Ovary (tissue), 9 donors: Measurements from ENCODE around the gene BLOC1S1. TPM values are rescaled to one million over a fixed set of nuclear protein-coding genes. Genes with fewer than 3 reads are reported as not detected.
"Not testable (repeated sequence)": the region's sequence is repeated elsewhere in the genome, so short reads cannot be mapped to it uniquely, and the experiment has no call there.

Experiments
- DNase-seq, 5 donors: peaks; one replicate each; pipeline ENCODE4 v3.0.0-alpha.2; 2019 to 2020
- H3K27ac ChIP-seq, 2 donors: fragments of 200-600 bp; one replicate each; pipeline versions ENCODE4 v1.5.1 to v1.8.0; 2019 to 2022
- H3K27me3 ChIP-seq: fragments of 200-600 bp; one replicate; pipeline ENCODE4 v1.8.0; 2022
- H3K36me3 ChIP-seq: fragments of 200-600 bp; sonication (generic); one replicate; pipeline ENCODE4 v1.5.1; 2019
- H3K4me1 ChIP-seq: one replicate; pipeline ENCODE4 v1.8.1; 2013; ENCODE audit warnings: mild to moderate bottlenecking, moderate library complexity; ENCODE audit not compliant: insufficient read depth
- H3K4me3 ChIP-seq: fragments of 200-600 bp; sonication (generic); one replicate; pipeline ENCODE4 v1.5.1; 2017
- H3K9me3 ChIP-seq, 2 donors: fragments of 200-600 bp in 1 of 2; sonication (generic) in 1 of 2; one replicate each; pipeline versions ENCODE4 v1.5.1 to v1.8.1; 2013 to 2019; ENCODE audit warnings: mild to moderate bottlenecking in 1 of 2, moderate library complexity in 1 of 2
- CTCF ChIP-seq, 3 donors: fragments of 450-650 bp in 2 of 3; fragments of 200-600 bp in 1 of 3; IDR thresholded peaks; one replicate each; pipeline versions ENCODE4 v1.5.1 to v1.8.0; 2016 to 2022; ENCODE audit warnings: antibody characterized with exemption in 3 of 3, mild to moderate bottlenecking in 1 of 3
- EP300 ChIP-seq: sonication (generic); formaldehyde crosslinking; IDR thresholded peaks from one replicate; pipeline ENCODE4 v1.6.1; 2017; ENCODE audit warnings: antibody characterized with exemption
- POLR2A ChIP-seq: fragments of 450-650 bp; IDR thresholded peaks from one replicate; pipeline ENCODE4 v1.6.1; 2017; ENCODE audit warnings: antibody characterized with exemption, mild to moderate bottlenecking, moderate library complexity
- WGBS, 3 donors: extraction: QIAGEN DNeasy Blood & Tissue Kit in 1 of 3; methylation state at CpG; one replicate each; pipeline versions ENCODE4 v1.1.5 to v1.1.7; 2013 to 2017; 5-methylcytosine and 5-hydroxymethylcytosine counted together
- intact Hi-C, 4 donors: fragments of 100-400 bp; cut with DNase I; formaldehyde crosslinking; loops; one replicate each; pipeline versions ENCODE4 v1.11.0 to v1.15.1; 2022 to 2023
- polyA plus RNA-seq, 2 donors: library from polyadenylated mRNA; stranded (reverse); fragments of 200-250 nt in 1 of 2; fragments of 350-450 nt in 1 of 2; fragmentation: Illumina TruSeq in 1 of 2; extraction: RNeasy Lipid Tissue Mini Kit (QIAGEN cat#74804) in 1 of 2; gene quantifications; one replicate each; pipeline ENCODE4 v1.2.3, GENCODE V29; 2013 to 2014
- total RNA-seq, 7 donors: library from RNA; depleted of rRNA in 2 of 7; stranded (reverse); fragments of >200 nt in 2 of 7; fragmentation: NEBNext Ultra II Directional in 3 of 7; extraction: Animal tissue kit (Norgen Biotek cat#: 25700) in 3 of 7; gene quantifications; one replicate each; pipeline versions ENCODE4 v1.1.0 to v1.2.4, GENCODE V29; 2016 to 2023
- donor health status: DM: no; HTN: no; CAD: no; lungs with moderate emphysema.
- donor health status: DM: no; HTN: no; CAD: no.
- donor health status: Bipolar disorder and iron deficiency.
- donor health status: DM: yes; HTN: yes; CAD: no.
- donor health status: DM: no; HTN: no; CAD: no.
- donor health status: DM: yes; HTN: yes; CAD: no.

Gene BLOC1S1
- total and polyA plus RNA-seq, 9 donors, result 96.0 to 214 (median 120) TPM

- Histone ChIP-seq H3K4me1 (no peaks in the 10 kb centered on the region), H3K4me3 (no peak overlapping the region), H3K27me3 (no peaks in the 10 kb centered on the region), H3K9me3 (no peaks in the 10 kb centered on the region), H3K27ac (no peak overlapping the region), H3K36me3 (no peaks in the 10 kb centered on the region)
- WGBS, 3 donors, result 64 to 68% (median 68%) methylated on average over 2 of the region's 2 CpGs
- intact Hi-C loops, result loop anchor here in 1 of 4 donors (10.0 kb wide), 1 partner anchor 57 kb away; the partner anchor contains the start of genes ORMDL2 and SARNP
- DNase-seq, result no peak
- TF ChIP-seq CTCF (IDR thresholded peaks at IDR 0.05), result no peak
Measured at GRCh38 chr12:55757701-55758100, 41.9 kb downstream of the BLOC1S1 start.

- not testable (repeated sequence) for H3K27ac ChIP-seq, DNase-seq, H3K27me3 ChIP-seq, H3K36me3 ChIP-seq, H3K9me3 ChIP-seq, H3K4me3 ChIP-seq, H3K4me1 ChIP-seq
- intact Hi-C loops, result loop anchor here in 1 of 4 donors (10.0 kb wide), 1 partner anchor 56 kb away; the partner anchor contains the start of genes ORMDL2 and SARNP
- 96 to 100% (median 97%) methylated on average over 4 of the region's 4 CpGs for WGBS, 3 donors
Measured at GRCh38 chr12:55758575-55758974, 42.7 kb downstream of the BLOC1S1 start.

DNA sequence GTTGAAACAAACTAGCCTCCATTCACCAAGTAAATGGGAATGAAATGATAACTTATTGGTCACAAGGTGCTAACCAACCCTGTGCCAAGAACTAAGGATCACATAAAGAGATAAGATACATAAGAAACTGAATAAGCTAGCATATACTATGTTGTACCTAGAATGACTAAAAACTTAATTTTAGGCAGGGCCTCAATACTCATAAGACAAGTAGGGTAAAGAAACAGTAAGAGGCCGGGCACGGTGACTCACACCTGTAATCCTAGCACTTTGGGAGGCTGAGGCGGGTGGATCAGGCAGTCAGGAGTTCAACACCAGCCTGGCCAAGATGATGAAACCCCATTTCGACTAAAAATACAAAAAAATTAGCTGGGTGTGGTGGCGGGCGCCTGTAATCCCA lies 44.8 kb downstream of the BLOC1S1 start:
- no peaks in the 10 kb centered on the region for H3K4me1 ChIP-seq
- no peak for DNase-seq
- TF ChIP-seq POLR2A (no peak), CTCF (IDR thresholded peaks at IDR 0.05) (no peak), EP300 (no peak)
- no peaks in the 10 kb centered on the region for H3K27me3 ChIP-seq
- H3K4me3 ChIP-seq, result no peak overlapping the region
- intact Hi-C loops, result no loop called here
- no peaks in the 10 kb centered on the region for H3K36me3 ChIP-seq
- H3K9me3 ChIP-seq, result no peaks in the 10 kb centered on the region
- 93 to 97% (median 95%) methylated on average over 6 of the region's 6 CpGs for WGBS, 3 donors
- no peak overlapping the region for H3K27ac ChIP-seq

- Histone ChIP-seq H3K27me3 (no peaks in the 10 kb centered on the region), H3K27ac (no peak overlapping the region), H3K4me3 (no peak overlapping the region), H3K36me3 (no peaks in the 10 kb centered on the region), H3K4me1 (no peaks in the 10 kb centered on the region), H3K9me3 (no peaks in the 10 kb centered on the region)
- no peak for DNase-seq
- intact Hi-C loops, result no loop called here
- TF ChIP-seq CTCF (IDR thresholded peaks at IDR 0.05) (no peak), POLR2A (no peak), EP300 (no peak)
Measured at GRCh38 chr12:55762646-55763045, 46.8 kb downstream of the BLOC1S1 start.

GRCh38 chr12:55765736-55766290 lies 50.0 kb downstream of the BLOC1S1 start:
- TF ChIP-seq POLR2A, result no peak
- no peak overlapping the region for H3K27ac ChIP-seq
- H3K27me3 ChIP-seq, result no peaks in the 10 kb centered on the region
- 66 to 72% (median 70%) methylated on average over 5 of the region's 5 CpGs for WGBS, 3 donors
- no peaks in the 10 kb centered on the region for H3K9me3 ChIP-seq
- DNase-seq, result no peak
- intact Hi-C loops, result no loop called here
- no peak overlapping the region for H3K4me3 ChIP-seq
- no peaks in the 10 kb centered on the region for H3K4me1 ChIP-seq
- no peaks in the 10 kb centered on the region for H3K36me3 ChIP-seq
